Measurements from ENCODE around the gene LENEP. TPM values are rescaled to one million over a fixed set of nuclear protein-coding genes. Genes with fewer than 3 reads are reported as not detected.

LENEP gene
- total and polyA plus RNA-seq, 2 of the 8 experiments (the other 6 are each of a cell fraction or from before 2014, with no cell fraction given) = 1.3 TPM; not detected in 1

DNA sequence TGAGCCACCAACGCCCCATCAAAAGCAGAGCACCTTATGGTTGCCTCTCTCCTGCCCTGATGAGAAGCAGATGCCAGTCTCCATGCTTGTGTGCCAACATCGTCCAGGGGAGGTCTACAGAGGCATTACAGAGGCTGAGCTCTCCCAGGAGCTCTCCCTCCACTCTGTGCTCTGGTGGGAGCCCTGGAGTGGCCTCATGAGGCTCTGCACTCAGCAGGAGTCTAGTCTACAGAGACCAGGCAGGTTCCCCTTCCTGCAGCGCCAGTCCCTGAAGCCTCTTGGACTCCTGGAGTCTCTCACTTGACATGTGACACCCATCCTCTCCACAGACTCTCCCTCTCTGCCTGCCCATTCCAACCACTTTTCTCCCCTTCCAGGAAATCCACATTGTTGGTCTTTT is 43.7 kb downstream of the LENEP start:
- no peaks in the 10 kb centered on the region for H3K4me1 ChIP-seq (replicated peaks in 1 of 4; ENCODE audit: control insufficient read depth in 3 of 4, insufficient read depth in 4 of 4, low read length in 3 of 4)

More for the DNA sequence above, 43.7 kb downstream of the LENEP start:
- Histone ChIP-seq H3K27ac (ENCODE audit: low read depth, low read length) (no peak overlapping the region), H3K23me2 (ENCODE audit: low read depth, low read length) (no peaks in the 10 kb centered on the region), H2BK120ac (replicated peaks; ENCODE audit: low read depth, low read length) (no peak overlapping the region), H3K9ac (replicated peaks in 1 of 4; ENCODE audit: extremely low read depth in 1 of 4, low read depth in 3 of 4, low read length in 3 of 4) (no peak overlapping the region), H3K18ac (ENCODE audit: extremely low read depth, low read length) (no peak overlapping the region), H3K27me3 (replicated peaks in 1 of 4; ENCODE audit: control insufficient read depth in 3 of 4, extremely low read depth in 1 of 4, insufficient read depth in 3 of 4, low read length in 3 of 4) (peaks cover 0 to 2% (median 0%) of the 10 kb centered on the region in 4 experiments; a peak in 2 of 7 replicates), H3K14ac (ENCODE audit: insufficient read length) (no peak overlapping the region), H2AFZ (ENCODE audit: low read length) (no peak overlapping the region), H2BK5ac (ENCODE audit: low read depth, low read length) (no peak overlapping the region), H2BK20ac (ENCODE audit: low read length) (no peak overlapping the region), H2AK5ac (ENCODE audit: low read depth, low read length) (no peak overlapping the region), H3K4me2 (ENCODE audit: insufficient read depth in 1 of 2, low read depth in 2 of 2, low read length in 2 of 2) (no peak overlapping the region), H3K4me3 (ENCODE audit: extremely low read depth in 1 of 4, insufficient read depth in 2 of 4, low read depth in 3 of 4, low read length in 4 of 4) (no peak overlapping the region), H3K36me3 (ENCODE audit: control insufficient read depth in 2 of 4, insufficient read depth in 4 of 4, low read length in 3 of 4) (no peaks in the 10 kb centered on the region), H4K20me1 (replicated peaks in 1 of 2; ENCODE audit: control insufficient read depth in 1 of 2, insufficient read depth in 2 of 2, low read length in 2 of 2) (no peaks in the 10 kb centered on the region), H2BK12ac (ENCODE audit: low read depth, low read length) (no peak overlapping the region), H4K91ac (replicated peaks; ENCODE audit: insufficient read length, low read length) (no peak overlapping the region), H2BK15ac (ENCODE audit: low read length) (no peak overlapping the region), H3K9me3 (ENCODE audit: insufficient read depth in 2 of 2, low read depth in 1 of 2, low read length in 1 of 2) (no peaks in the 10 kb centered on the region), H3K23ac (ENCODE audit: insufficient read length) (no peak overlapping the region), H3K56ac (replicated peaks; ENCODE audit: insufficient read length, low read depth, low read length) (no peak overlapping the region), H4K5ac (ENCODE audit: insufficient read length, low read depth, low read length) (no peak overlapping the region), H3K4ac (replicated peaks; ENCODE audit: insufficient read length, low read depth, low read length) (no peak overlapping the region), H3K79me1 (ENCODE audit: low read depth, low read length) (no peaks in the 10 kb centered on the region), H3K79me2 (ENCODE audit: control insufficient read depth in 1 of 2, insufficient read depth in 2 of 2, low read length in 2 of 2) (no peaks in the 10 kb centered on the region), H4K8ac (ENCODE audit: extremely low read depth, insufficient read depth, low read length) (no peak overlapping the region)
- DNase-seq (ENCODE audit: low read depth in 1 of 2, low spot score in 2 of 2) = no peak
- FAIRE-seq = no peak
- WGBS, 2 experiments (ENCODE audit: extremely low coverage in 1 of 2, insufficient coverage in 1 of 2, insufficient read length in 1 of 2, insufficient replicate concordance in 2 of 2, low coverage in 1 of 2, low lambda C conversion rate in 2 of 2, missing lambda C conversion rate in 1 of 2) = 89% methylated on average over 3 of the region's 3 CpGs; no CpG with 5 or more reads in 1 of the 2 experiments
- CTCF ChIA-PET (ENCODE audit: partially characterized antibody) = interaction anchor here (0.6 to 32.4 kb wide), 4 partner anchors 22 to 52 kb away, joined by 3 to 907 read pairs (median 178); partner anchors contain the start of genes ADAM15, EFNA3 and EFNA4
- POLR2A ChIA-PET (ENCODE audit: partially characterized antibody) = interaction anchor here (0.8 to 8.8 kb wide), 2 partner anchors 14 to 17 kb away, joined by 3 to 60 read pairs; partner anchors contain the start of gene ADAM15
